Astrocyte of the cerebellum (primary cell): ENCODE data around the gene SLC9C1.
"Not testable (repeated sequence)": the region's sequence is repeated elsewhere in the genome, so short reads cannot be mapped to it uniquely, and the experiment has no call there.

Source experiments
- DNase-seq: peaks from one replicate; pipeline ENCODE4 v3.0.0-alpha.2; 2011; ENCODE audit warnings: low read depth
- H3K4me3 ChIP-seq: 2 replicates; pipeline ENCODE4 v1.5.1; 2011; ENCODE audit warnings: mild to moderate bottlenecking, low read depth, low read length, moderate library complexity
- CTCF ChIP-seq: IDR thresholded peaks from 2 replicates; pipeline ENCODE4 v1.5.1; 2012; ENCODE audit warnings: low read length, low read depth, moderate library complexity, mild to moderate bottlenecking; ENCODE audit errors: missing control alignments
- in situ Hi-C: cut with HindIII; loops from 2 replicates; pipeline ENCODE4 v1.10.0; 2017; ENCODE audit warnings: low sequenced_read_pairs

Gene SLC9C1

GRCh38 chr3:112228786-112229185 is 65.2 kb downstream of the SLC9C1 start:
- H3K4me3 ChIP-seq = no peak overlapping the region
- DNase-seq = no peak
- in situ Hi-C loops = no loop called here
- TF ChIP-seq CTCF = no peak

GRCh38 chr3:112200317-112200666 is 93.7 kb downstream of the SLC9C1 start:
- DNase-seq = no peak
- in situ Hi-C loops = no loop called here
- H3K4me3 ChIP-seq = no peak overlapping the region
- TF ChIP-seq CTCF = no peak

GRCh38 chr3:112199622-112200316 is 94.2 kb downstream of the SLC9C1 start:
- no peak for TF ChIP-seq CTCF
- DNase-seq = no peak
- in situ Hi-C loops = no loop called here
- H3K4me3 ChIP-seq = no peak overlapping the region

- H3K4me3 ChIP-seq = no peak overlapping the region
- no peak for TF ChIP-seq CTCF
- DNase-seq = no peak
- in situ Hi-C loops = no loop called here
Measured at GRCh38 chr3:112197131-112197530, 96.9 kb downstream of the SLC9C1 start.

- in situ Hi-C loops = no loop called here
- no peak for TF ChIP-seq CTCF
Measured at GRCh38 chr3:112187300-112187699, 106.7 kb downstream of the SLC9C1 start.

GRCh38 chr3:112185423-112186035 is 108.5 kb downstream of the SLC9C1 start:
- in situ Hi-C loops, DNase-seq: not testable (repeated sequence)
- peak overlapping the region; percentile 22 for H3K4me3 ChIP-seq

More at GRCh38 chr3:112187300-112187699, 106.7 kb downstream of the SLC9C1 start:
- no peak overlapping the region for H3K4me3 ChIP-seq
- DNase-seq = no peak

- in situ Hi-C loops = no loop called here
- no peak for TF ChIP-seq CTCF
- H3K4me3 ChIP-seq = no peak overlapping the region
- no peak for DNase-seq
Measured at GRCh38 chr3:112175646-112176045, 118.4 kb downstream of the SLC9C1 start.
